Osteocyte (in vitro differentiated cells): Measurements from ENCODE around the gene PRKD1. TPM values are rescaled to one million over a fixed set of nuclear protein-coding genes. Genes with fewer than 3 reads are reported as not detected.
"Not testable (repeated sequence)": the region's sequence is repeated elsewhere in the genome, so short reads cannot be mapped to it uniquely, and the experiment has no call there.

ENCODE experiments used
- DNase-seq: peaks from one replicate; pipeline ENCODE4 v3.0.0; 2021; ENCODE audit warnings: mixed read lengths; ENCODE audit not compliant: unreplicated experiment; ENCODE audit errors: extremely low spot score
- H3K27ac Mint-ChIP-seq: one replicate; pipeline ENCODE4 v1.8.0; 2021; ENCODE audit warnings: mild to moderate bottlenecking, mixed read lengths; ENCODE audit not compliant: unreplicated experiment
- H3K27me3 Mint-ChIP-seq: one replicate; pipeline ENCODE4 v1.8.0; 2021; ENCODE audit warnings: mixed read lengths; ENCODE audit not compliant: unreplicated experiment
- H3K36me3 Mint-ChIP-seq: one replicate; pipeline ENCODE4 v1.8.0; 2021; ENCODE audit warnings: mixed read lengths; ENCODE audit not compliant: unreplicated experiment
- H3K4me1 Mint-ChIP-seq: one replicate; pipeline ENCODE4 v1.8.0; 2021; ENCODE audit warnings: mixed read lengths; ENCODE audit not compliant: unreplicated experiment
- H3K4me3 Mint-ChIP-seq: one replicate; pipeline ENCODE4 v1.8.0; 2021; ENCODE audit warnings: mild to moderate bottlenecking, moderate library complexity, mixed read lengths; ENCODE audit not compliant: unreplicated experiment
- H3K9me3 Mint-ChIP-seq: one replicate; pipeline ENCODE4 v1.8.0; 2021; ENCODE audit warnings: mixed read lengths; ENCODE audit not compliant: unreplicated experiment
- CTCF ChIP-seq: fragments of 200-600 bp; sonication (generic); IDR thresholded peaks from 2 replicates; pipeline ENCODE4 v1.5.0; 2021; ENCODE audit warnings: antibody characterized with exemption, mild to moderate bottlenecking, moderate library complexity
- total RNA-seq: library from RNA; stranded (reverse); gene quantifications from 2 replicates; pipeline ENCODE4 v1.2.1, GENCODE V29; 2021

The PRKD1 gene
- total RNA-seq, 1 donor from 2014 or later = 6.6 TPM

GRCh38 chr14:29712601-29713000 is 215.0 kb downstream of the PRKD1 start:
- no peak for TF ChIP-seq CTCF
- no peak for DNase-seq
- H3K4me1 Mint-ChIP-seq = peaks cover 5% of the 10 kb centered on the region
- no peaks in the 10 kb centered on the region for H3K36me3 Mint-ChIP-seq
- H3K27ac Mint-ChIP-seq = no peak overlapping the region
- H3K27me3 Mint-ChIP-seq = no peaks in the 10 kb centered on the region
- H3K9me3 Mint-ChIP-seq = no peaks in the 10 kb centered on the region
- H3K4me3 Mint-ChIP-seq = no peak overlapping the region

DNA sequence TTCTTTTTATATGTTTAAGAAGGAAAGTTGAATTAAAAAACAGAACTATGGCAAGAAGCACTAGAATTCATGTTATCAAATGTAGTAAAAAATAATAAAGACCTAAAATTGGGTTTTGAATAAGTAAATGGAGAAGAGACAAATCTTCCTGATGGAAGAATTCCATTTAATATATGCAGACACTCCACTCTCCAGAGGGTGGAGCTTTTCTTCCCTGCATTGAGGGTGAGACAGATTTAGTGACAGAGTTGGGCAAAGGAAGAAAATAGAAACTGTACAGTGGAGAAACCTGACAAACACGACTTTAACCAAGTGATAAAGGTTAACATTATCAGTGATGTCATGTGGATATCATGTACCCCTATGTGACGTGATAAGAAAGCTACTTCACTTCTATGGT is 217.6 kb downstream of the PRKD1 start:
- no peak for DNase-seq
- TF ChIP-seq CTCF = peak; percentile 18
- Mint-ChIP-seq H3K36me3 (no peaks in the 10 kb centered on the region), H3K4me3 (no peak overlapping the region), H3K27me3 (no peaks in the 10 kb centered on the region), H3K4me1 (no peaks in the 10 kb centered on the region), H3K9me3 (peaks cover 4% of the 10 kb centered on the region), H3K27ac (no peak overlapping the region)

DNA sequence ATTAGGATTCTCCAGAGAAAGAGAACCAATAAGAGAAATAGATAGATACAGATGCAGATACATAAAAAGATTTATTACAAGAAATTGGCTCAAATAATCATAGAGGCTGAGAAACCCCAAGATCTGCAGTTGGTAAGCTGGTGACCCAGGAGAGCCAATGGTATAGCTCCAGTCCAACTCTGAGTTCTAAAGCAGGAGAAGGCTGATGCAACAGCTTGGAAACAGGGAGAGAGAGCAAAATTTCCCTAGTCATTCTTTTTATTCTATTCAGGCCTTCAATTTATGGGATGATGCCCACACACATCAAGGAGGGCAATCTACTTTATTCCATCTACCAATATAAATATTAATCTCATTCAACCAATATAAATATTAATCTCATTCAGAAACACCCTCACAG is 218.2 kb downstream of the PRKD1 start:
- Mint-ChIP-seq H3K27ac (no peak overlapping the region), H3K4me1 (no peaks in the 10 kb centered on the region), H3K4me3 (no peak overlapping the region), H3K27me3 (no peaks in the 10 kb centered on the region), H3K9me3 (peaks cover 4% of the 10 kb centered on the region), H3K36me3 (no peaks in the 10 kb centered on the region)
- no peak for TF ChIP-seq CTCF
- no peak for DNase-seq

GRCh38 chr14:29706700-29707099 is 220.9 kb downstream of the PRKD1 start:
- Mint-ChIP-seq H3K27me3 (no peaks in the 10 kb centered on the region), H3K4me1 (no peaks in the 10 kb centered on the region), H3K27ac (no peak overlapping the region), H3K4me3 (no peak overlapping the region), H3K9me3 (peaks cover 4% of the 10 kb centered on the region), H3K36me3 (no peaks in the 10 kb centered on the region)
- DNase-seq = no peak
- TF ChIP-seq CTCF = no peak

DNA sequence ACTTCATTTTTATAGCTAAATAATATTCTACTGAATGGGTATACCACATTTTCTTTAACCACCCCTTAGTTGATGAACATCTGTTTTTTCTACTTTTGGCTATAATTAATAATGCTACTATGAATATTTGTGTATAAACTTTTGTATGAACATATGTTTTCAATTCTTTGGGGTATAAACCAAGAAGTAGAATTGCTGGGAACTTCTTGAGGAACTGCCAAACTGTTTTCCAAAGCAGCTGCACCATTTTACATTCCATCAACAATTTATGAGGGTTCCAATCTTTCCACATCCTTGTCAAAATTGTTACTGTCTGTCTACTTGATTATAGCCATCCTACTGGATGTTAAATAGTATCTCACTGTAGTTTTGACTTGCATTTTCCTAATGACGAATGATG is 221.8 kb downstream of the PRKD1 start:
- H3K9me3 Mint-ChIP-seq = peaks cover 4% of the 10 kb centered on the region
- no peaks in the 10 kb centered on the region for H3K27me3 Mint-ChIP-seq
- H3K27ac Mint-ChIP-seq = no peak overlapping the region
- DNase-seq = no peak
- H3K36me3 Mint-ChIP-seq = no peaks in the 10 kb centered on the region
- no peak overlapping the region for H3K4me3 Mint-ChIP-seq
- TF ChIP-seq CTCF = no peak
- H3K4me1 Mint-ChIP-seq = no peaks in the 10 kb centered on the region

- not testable (repeated sequence) for H3K4me1 Mint-ChIP-seq, DNase-seq, H3K27me3 Mint-ChIP-seq, H3K27ac Mint-ChIP-seq, H3K9me3 Mint-ChIP-seq, H3K4me3 Mint-ChIP-seq, H3K36me3 Mint-ChIP-seq
Observed at GRCh38 chr14:29689597-29689996, 238.1 kb downstream of the PRKD1 start.
